Choroid plexus epithelial cell (primary cell): ENCODE data around the gene IPO8.
"Not testable (repeated sequence)": the region's sequence is repeated elsewhere in the genome, so short reads cannot be mapped to it uniquely, and the experiment has no call there.

Source experiments
- DNase-seq: peaks from one replicate; pipeline ENCODE4 v3.0.0-alpha.2; 2010; ENCODE audit warnings: low read depth
- H3K4me3 ChIP-seq: 2 replicates; pipeline ENCODE4 v1.5.1; 2011; ENCODE audit warnings: low read depth, mild to moderate bottlenecking, control low read depth, low read length, moderate library complexity
- TF ChIP-seq, protein P1 (sequence below): conservative IDR thresholded peaks from 2 replicates; pipeline ENCODE4 v1.5.1; 2011; ENCODE audit warnings: low read depth, mild to moderate bottlenecking, control low read depth, inconsistent platforms, low read length, moderate library complexity

The IPO8 gene

GRCh38 chr12:30610718-30611117 is 85.0 kb downstream of the IPO8 start:
- TF ChIP-seq, protein P1, sequence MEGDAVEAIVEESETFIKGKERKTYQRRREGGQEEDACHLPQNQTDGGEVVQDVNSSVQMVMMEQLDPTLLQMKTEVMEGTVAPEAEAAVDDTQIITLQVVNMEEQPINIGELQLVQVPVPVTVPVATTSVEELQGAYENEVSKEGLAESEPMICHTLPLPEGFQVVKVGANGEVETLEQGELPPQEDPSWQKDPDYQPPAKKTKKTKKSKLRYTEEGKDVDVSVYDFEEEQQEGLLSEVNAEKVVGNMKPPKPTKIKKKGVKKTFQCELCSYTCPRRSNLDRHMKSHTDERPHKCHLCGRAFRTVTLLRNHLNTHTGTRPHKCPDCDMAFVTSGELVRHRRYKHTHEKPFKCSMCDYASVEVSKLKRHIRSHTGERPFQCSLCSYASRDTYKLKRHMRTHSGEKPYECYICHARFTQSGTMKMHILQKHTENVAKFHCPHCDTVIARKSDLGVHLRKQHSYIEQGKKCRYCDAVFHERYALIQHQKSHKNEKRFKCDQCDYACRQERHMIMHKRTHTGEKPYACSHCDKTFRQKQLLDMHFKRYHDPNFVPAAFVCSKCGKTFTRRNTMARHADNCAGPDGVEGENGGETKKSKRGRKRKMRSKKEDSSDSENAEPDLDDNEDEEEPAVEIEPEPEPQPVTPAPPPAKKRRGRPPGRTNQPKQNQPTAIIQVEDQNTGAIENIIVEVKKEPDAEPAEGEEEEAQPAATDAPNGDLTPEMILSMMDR = no peak
- no peak overlapping the region for H3K4me3 ChIP-seq
- peak; percentile 18 for DNase-seq

DNA sequence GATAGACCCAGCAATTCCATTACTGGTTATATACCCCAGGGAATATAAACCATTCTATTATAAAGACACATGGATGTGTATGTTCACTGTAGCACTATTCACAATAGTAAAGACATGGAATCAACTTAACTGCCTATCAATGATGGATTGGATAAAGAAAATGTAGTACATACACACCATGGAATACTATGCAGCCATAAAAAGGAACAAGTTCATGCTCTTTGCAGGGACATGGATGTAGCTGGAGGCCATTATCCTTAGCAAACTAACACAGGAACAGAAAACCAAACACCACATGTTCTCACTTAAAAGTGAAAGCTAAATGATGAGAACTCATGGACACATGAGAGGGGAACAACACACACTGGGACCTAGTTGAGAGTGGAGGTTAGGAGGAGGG is 85.8 kb downstream of the IPO8 start:
- not testable (repeated sequence) for DNase-seq, H3K4me3 ChIP-seq

DNA sequence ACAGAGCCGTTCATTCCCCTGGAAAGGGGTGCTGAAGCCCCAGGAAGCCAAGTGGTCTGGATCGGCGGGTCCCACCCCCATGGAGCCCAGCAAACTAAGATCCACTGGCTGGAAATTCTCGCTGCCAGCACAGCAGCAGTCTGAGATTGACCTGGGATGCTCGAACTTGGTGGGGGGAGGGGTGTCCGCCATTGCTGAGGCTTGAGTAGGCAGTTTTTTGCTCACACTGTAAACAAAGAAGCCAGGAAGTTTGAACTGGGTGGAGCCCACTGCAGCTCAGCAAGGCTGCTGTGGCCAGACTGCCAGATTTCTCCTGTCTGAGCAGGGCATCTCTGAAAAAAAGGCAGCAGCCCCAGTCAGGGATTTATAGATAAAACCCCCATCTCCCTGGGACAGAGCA is 91.4 kb downstream of the IPO8 start:
- peak; percentile 58 for DNase-seq
- not testable (repeated sequence) for H3K4me3 ChIP-seq

- TF ChIP-seq, protein P1 = no peak
- H3K4me3 ChIP-seq = no peak overlapping the region
- no peak for DNase-seq
Observed at GRCh38 chr12:30603129-30603528, 92.5 kb downstream of the IPO8 start.

- DNase-seq = no peak
- no peak overlapping the region for H3K4me3 ChIP-seq
- TF ChIP-seq, protein P1 = no peak
Observed at GRCh38 chr12:30602678-30603077, 93.0 kb downstream of the IPO8 start.

- TF ChIP-seq, protein P1 = no peak
- DNase-seq = peak; percentile 50
- no peak overlapping the region for H3K4me3 ChIP-seq
Observed at GRCh38 chr12:30599608-30600007, 96.1 kb downstream of the IPO8 start.

- TF ChIP-seq, protein P1 = no peak
- peak; percentile 10 for DNase-seq
- H3K4me3 ChIP-seq = no peak overlapping the region
Observed at GRCh38 chr12:30598889-30599288, 96.8 kb downstream of the IPO8 start.

- no peak overlapping the region for H3K4me3 ChIP-seq
- TF ChIP-seq, protein P1 = no peak
- no peak for DNase-seq
Observed at GRCh38 chr12:30595742-30596141, 99.9 kb downstream of the IPO8 start.
